GM19025 (cell line): ENCODE results near the gene MAGI2.

ENCODE experiments used
- ATAC-seq: cut with Tn5 transposase; IDR thresholded peaks from one replicate; pipeline ENCODE4 v1.9.1; 2021; ENCODE audit warnings: mild to moderate bottlenecking, low read depth, moderate library complexity; ENCODE audit not compliant: unreplicated experiment

Gene MAGI2

GRCh38 chr7:79398138-79398749 lies 55.2 kb downstream of the MAGI2 start:
- ATAC-seq: no peak

- no peak for ATAC-seq
These were observed 66.6 kb downstream of the MAGI2 start for GRCh38 chr7:79386688-79387422.

DNA sequence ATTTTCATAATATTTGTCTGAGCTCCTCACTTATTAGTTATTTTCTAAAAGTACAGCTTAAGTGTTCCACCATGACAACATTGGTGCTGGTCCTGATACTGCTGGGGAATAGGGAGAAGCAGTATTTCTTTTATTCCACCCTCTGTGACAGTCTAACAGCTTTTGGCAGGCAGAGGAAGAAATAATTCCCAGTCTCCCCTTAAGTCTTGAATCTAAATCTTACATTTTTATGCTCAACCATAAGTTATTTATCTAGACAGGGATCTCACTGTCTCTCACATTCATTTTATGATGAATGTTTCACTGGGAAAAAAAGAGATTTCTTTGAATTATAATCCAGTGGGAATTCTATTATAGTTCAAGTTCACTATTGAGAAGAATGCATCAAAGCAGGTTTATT lies 71.5 kb downstream of the MAGI2 start:
- no peak for ATAC-seq

DNA sequence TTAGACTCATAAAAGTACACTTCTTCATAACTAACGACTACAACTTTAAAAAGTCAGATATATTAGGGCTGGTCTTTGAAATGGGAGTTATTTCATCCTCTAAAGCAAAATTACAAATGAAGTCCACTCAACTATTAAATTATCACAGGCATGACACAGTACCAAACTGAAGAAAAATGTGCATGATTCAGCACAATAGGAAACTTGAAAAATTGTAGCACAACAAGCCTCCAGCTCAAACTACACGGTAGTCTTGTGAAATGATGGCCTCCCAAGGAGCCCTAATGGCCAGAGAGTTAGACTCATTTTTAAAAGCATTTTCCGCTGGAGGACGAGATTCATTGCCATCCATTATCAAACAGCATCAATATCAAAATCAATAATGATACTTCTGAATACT lies 76.4 kb downstream of the MAGI2 start:
- ATAC-seq: no peak

- ATAC-seq: no peak
These were observed 77.0 kb downstream of the MAGI2 start for GRCh38 chr7:79376299-79377025.

DNA sequence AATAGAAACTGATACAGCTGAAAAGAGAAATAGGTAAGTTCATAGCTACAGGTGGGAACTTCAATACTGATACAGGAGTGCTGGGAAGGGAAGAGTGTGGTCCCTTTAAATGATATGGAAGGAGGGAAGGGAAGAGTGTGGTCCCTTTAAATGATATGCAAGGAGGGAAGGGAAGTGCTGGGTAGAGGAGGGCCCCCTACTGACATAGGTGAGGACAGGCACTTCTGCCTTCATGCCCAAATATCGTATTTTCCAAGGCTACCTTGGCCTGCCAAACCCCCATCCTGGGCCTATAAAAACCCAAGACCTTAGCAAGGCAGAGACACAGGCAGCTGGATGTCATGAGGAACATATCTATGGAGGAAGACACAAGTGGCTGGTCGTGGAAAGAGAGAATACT lies 92.3 kb downstream of the MAGI2 start:
- no peak for ATAC-seq

GRCh38 chr7:79359827-79360226 lies 93.6 kb downstream of the MAGI2 start:
- ATAC-seq: no peak

DNA sequence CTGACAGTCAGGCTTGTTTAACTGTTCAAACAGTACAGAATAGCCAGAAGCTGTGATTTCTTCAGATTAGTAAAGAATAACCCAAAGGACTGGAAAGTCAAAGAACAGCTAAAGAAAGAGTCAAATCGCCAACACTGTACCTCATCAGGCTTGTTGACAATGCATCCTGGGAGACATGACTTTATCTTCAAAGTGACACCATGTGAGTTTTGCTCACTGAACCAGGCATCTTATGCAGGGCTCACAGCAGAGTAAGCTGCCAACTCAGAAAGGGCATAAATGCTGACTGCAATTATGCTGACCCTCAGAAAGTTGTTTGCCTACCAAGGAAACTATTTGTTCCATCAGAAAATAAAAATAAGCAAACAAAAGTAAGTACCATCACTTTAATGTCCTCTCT lies 96.4 kb downstream of the MAGI2 start:
- ATAC-seq: no peak

GRCh38 chr7:79353720-79354468 lies 99.6 kb downstream of the MAGI2 start:
- no peak for ATAC-seq

DNA sequence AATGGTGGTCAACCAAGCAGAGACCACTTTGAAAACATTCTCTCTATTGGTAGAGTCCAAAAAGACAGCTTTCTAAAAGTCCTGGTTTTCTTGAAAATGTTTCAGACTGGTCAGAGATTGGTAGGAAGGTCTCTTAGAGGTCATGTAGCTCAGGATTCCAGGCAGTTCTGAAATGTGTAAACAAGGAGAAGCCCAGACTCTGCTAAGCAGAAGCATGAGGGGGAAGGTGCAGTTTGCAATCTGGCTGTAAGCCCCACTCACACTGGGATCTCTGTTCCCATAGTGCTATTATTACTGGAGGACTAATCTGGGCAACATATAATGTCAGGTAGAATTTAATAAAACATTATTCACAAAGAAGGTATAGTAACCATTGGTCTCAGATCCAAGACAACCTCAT lies 101.1 kb downstream of the MAGI2 start:
- ATAC-seq: no peak

- ATAC-seq: no peak
These were observed 106.1 kb downstream of the MAGI2 start for GRCh38 chr7:79347351-79347750.

- no peak for ATAC-seq
These were observed 111.6 kb downstream of the MAGI2 start for GRCh38 chr7:79341902-79342301.

GRCh38 chr7:79340212-79340611 lies 113.3 kb downstream of the MAGI2 start:
- ATAC-seq: no peak

DNA sequence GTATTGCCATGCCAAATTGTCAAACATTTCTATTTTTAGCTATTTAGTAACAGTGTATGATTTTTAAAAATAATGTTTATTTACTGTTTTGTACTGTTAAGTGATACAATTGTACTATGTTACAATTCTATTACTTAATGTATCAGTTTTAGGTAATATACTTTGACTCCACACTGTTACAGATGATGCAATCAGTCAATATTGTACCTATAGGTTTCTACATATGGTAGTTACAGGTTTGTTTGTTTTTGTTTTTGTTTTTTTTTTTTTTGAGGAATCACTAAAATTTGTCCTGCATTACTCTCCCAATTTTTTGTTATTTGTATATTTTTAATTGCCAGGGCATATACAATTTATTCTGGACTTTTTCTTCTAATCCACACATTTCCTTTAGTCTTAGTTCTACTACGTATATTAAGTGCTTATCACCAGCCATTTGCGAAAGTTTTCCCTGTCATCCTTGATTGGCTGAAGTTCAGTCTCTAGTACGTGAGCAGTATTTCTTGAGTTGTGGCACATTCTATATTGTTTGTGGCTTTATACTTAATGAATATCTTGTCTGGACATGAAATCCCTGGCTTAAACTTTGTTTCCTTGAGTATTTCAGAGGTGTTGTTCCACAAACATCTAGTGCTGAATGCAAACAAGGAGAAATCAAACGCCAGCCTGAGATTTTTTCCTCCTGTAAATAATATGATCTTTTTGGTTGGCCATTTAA lies 114.1 kb downstream of the MAGI2 start:
- ATAC-seq: no peak

DNA sequence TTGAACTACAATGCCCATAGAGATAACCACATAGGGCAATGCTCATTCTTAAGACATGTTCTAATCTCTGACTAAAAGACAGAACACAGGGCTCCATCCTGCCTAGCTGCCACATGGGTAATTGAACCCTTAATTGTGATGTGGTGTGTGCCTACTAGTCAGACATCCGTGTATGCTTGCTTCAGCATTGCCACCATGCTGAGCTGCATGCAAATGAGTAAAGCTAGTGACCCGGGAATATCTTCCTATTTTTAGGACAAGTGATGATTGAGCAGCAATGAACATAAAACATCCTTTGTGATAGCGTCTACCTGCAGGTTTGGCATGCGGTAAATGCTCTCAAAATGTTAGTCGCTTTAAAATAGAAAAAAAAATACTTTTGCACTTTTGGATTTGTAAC lies 115.8 kb downstream of the MAGI2 start:
- ATAC-seq: no peak

GRCh38 chr7:79334841-79335240 lies 118.6 kb downstream of the MAGI2 start:
- ATAC-seq: no peak

- no peak for ATAC-seq
These were observed 119.1 kb downstream of the MAGI2 start for GRCh38 chr7:79334334-79334733.

DNA sequence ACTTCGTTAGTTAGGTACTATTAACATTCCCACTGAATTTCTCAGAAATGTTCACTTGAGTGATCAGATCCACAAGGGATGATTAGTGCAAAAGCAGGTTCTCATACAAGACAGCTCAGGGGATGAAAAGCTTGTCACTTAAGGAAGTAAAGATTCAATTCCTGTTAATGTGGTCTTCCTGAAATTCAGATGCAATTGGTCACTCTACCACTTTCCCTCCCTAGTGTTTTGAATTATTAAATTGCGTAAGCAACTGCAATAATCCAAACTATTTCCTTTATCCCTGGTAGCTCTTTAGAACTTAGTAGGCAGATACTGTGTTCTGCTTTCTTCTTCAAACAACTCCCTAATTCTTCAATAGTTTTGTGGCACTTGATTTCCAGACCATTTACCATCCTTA lies 121.4 kb downstream of the MAGI2 start:
- no peak for ATAC-seq

DNA sequence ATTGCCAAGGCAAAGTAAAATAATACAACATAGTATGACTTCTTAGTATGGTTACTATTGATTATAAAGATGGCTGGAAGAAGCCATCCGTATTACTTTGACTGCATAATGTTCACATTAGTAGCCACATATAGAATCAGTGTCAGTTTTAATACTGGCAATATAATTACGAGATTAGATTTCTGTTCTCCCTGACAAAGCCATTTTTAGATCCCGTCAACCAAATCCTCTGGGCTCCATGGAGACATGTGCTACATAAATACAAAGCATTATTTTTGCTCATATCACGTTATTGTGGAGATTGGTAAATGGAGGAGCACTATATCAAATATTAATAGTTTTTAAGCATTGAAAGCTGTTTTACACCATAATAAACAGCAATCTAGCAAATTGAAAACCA lies 124.0 kb downstream of the MAGI2 start:
- no peak for ATAC-seq

DNA sequence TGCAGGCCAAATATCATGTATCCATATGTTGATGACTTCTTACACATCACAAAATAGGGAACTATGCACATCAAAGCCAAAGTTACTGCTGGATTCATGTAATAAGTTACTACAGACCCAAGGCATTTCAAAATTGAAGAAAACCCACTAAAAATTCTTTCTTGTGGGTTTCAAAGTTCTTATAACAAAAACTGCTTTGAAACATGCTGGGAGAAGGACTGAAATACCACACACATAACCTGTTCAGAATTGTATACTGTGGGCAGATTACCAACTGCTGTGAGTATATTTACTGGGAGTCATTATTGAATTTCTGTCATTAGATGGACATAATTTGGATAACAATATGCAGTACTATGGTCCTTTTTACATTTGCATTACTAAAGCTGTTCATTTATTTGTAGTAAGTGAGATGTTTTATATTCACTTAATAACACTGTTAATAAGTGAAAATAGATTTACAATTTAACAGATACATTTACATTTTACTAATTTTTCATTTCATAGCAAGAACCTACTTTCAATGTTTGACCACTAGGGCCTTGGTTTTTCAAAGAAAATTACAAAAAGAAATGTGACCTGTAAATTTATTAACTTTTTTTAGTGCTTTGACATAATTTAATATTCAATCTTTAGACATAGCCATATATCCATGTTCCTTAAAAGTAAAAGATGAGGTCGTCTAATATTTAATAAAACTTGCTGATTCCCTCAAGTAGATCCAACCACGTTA lies 132.6 kb downstream of the MAGI2 start:
- no peak for ATAC-seq
